ENCODE results near the gene TMEM220. TPM values are rescaled to one million over a fixed set of nuclear protein-coding genes. Genes with fewer than 3 reads are reported as not detected.

Gene TMEM220
- total RNA-seq, 3 donors from 2014 or later (not counting 1 experiment from before 2014, with no cell fraction given): 0.97 to 2.2 (median 1.4) TPM

- TF ChIP-seq CTCF (IDR thresholded peaks at IDR 0.05): no peak
- H3K4me1 Mint-ChIP-seq: peaks cover 0 to 5% of the 10 kb centered on the region in 2 donors
These were observed 5.2 kb downstream of the TMEM220 start for GRCh38 chr17:10724546-10725195.

GRCh38 chr17:10718547-10718946 lies 11.3 kb downstream of the TMEM220 start:
- Histone ChIP-seq H3K4me3 (ENCODE audit: low read length) (no peak overlapping the region), H3K27me3 (ENCODE audit: control insufficient read depth, insufficient read depth, low read length) (no peaks in the 10 kb centered on the region), H3K27ac (ENCODE audit: low read length) (no peak overlapping the region), H3K4me1 (ENCODE audit: control insufficient read depth, insufficient read depth, low read length) (no peaks in the 10 kb centered on the region), H3K9me3 (ENCODE audit: control insufficient read depth, insufficient read depth, low read length) (no peaks in the 10 kb centered on the region), H3K36me3 (ENCODE audit: control insufficient read depth, insufficient read depth, low read length) (peaks cover 3% of the 10 kb centered on the region)
- Mint-ChIP-seq H3K9me3 (no peaks in the 10 kb centered on the region), H3K27ac (no peak overlapping the region), H3K4me3 (no peak overlapping the region), H3K27me3 (ENCODE audit: low read depth in 2 of 2) (no peaks in the 10 kb centered on the region), H3K4me1 (no peaks in the 10 kb centered on the region), H3K36me3 (no peaks in the 10 kb centered on the region)
- no CpG with 5 or more reads among the region's 1 CpG for WGBS (ENCODE audit: insufficient coverage)
- no peak for ATAC-seq
- no peak for TF ChIP-seq CTCF (IDR thresholded peaks at IDR 0.05)
- intact Hi-C loops (cut with micrococcal nuclease): no loop called here
- DNase-seq: no peak

More at GRCh38 chr17:10724546-10725195, 5.2 kb downstream of the TMEM220 start:
- Histone ChIP-seq H3K4me1 (ENCODE audit: control insufficient read depth, insufficient read depth, low read length) (peaks cover 6% of the 10 kb centered on the region), H3K9me3 (ENCODE audit: control insufficient read depth, insufficient read depth, low read length) (no peaks in the 10 kb centered on the region), H3K36me3 (ENCODE audit: control insufficient read depth, insufficient read depth, low read length) (no peaks in the 10 kb centered on the region), H3K27ac (ENCODE audit: low read length) (no peak overlapping the region), H3K4me3 (ENCODE audit: low read length) (no peak overlapping the region), H3K27me3 (ENCODE audit: control insufficient read depth, insufficient read depth, low read length) (no peaks in the 10 kb centered on the region)
- Mint-ChIP-seq H3K9me3 (no peaks in the 10 kb centered on the region), H3K27ac (no peak overlapping the region), H3K4me3 (no peak overlapping the region), H3K36me3 (no peaks in the 10 kb centered on the region), H3K27me3 (ENCODE audit: low read depth in 2 of 2) (no peaks in the 10 kb centered on the region)
- intact Hi-C loops (cut with micrococcal nuclease): no loop called here
- 90% methylated on average over 8 of the region's 11 CpGs for WGBS (ENCODE audit: insufficient coverage)
- DNase-seq (no peak), ATAC-seq (no peak)

GRCh38 chr17:10716218-10716617 lies 13.6 kb downstream of the TMEM220 start:
- intact Hi-C loops (cut with micrococcal nuclease): no loop called here
- no peak for DNase-seq
- Mint-ChIP-seq H3K4me1 (no peaks in the 10 kb centered on the region), H3K27me3 (ENCODE audit: low read depth in 2 of 2) (no peaks in the 10 kb centered on the region), H3K36me3 (peaks cover 9% of the 10 kb centered on the region), H3K4me3 (no peak overlapping the region), H3K27ac (no peak overlapping the region), H3K9me3 (no peaks in the 10 kb centered on the region)
- no peak for ATAC-seq
- H3K4me1 ChIP-seq (ENCODE audit: control insufficient read depth, insufficient read depth, low read length): no peaks in the 10 kb centered on the region
- no peaks in the 10 kb centered on the region for H3K27me3 ChIP-seq (ENCODE audit: control insufficient read depth, insufficient read depth, low read length)
- H3K9me3 ChIP-seq (ENCODE audit: control insufficient read depth, insufficient read depth, low read length): no peaks in the 10 kb centered on the region
- WGBS (ENCODE audit: insufficient coverage): 95% methylated on average over 10 of the region's 10 CpGs
- H3K27ac ChIP-seq (ENCODE audit: low read length): no peak overlapping the region
- no peak overlapping the region for H3K4me3 ChIP-seq (ENCODE audit: low read length)
- TF ChIP-seq CTCF (IDR thresholded peaks at IDR 0.05): no peak
- H3K36me3 ChIP-seq (ENCODE audit: control insufficient read depth, insufficient read depth, low read length): peaks cover 20% of the 10 kb centered on the region

- peaks cover 14% of the 10 kb centered on the region for H3K36me3 Mint-ChIP-seq
- no peaks in the 10 kb centered on the region for H3K27me3 Mint-ChIP-seq (ENCODE audit: low read depth in 2 of 2)
- TF ChIP-seq CTCF (IDR thresholded peaks at IDR 0.05): no peak
- Histone ChIP-seq H3K36me3 (ENCODE audit: control insufficient read depth, insufficient read depth, low read length) (peaks cover 35% of the 10 kb centered on the region), H3K9me3 (ENCODE audit: control insufficient read depth, insufficient read depth, low read length) (no peaks in the 10 kb centered on the region), H3K27ac (ENCODE audit: low read length) (no peak overlapping the region), H3K4me3 (ENCODE audit: low read length) (no peak overlapping the region), H3K4me1 (ENCODE audit: control insufficient read depth, insufficient read depth, low read length) (no peaks in the 10 kb centered on the region), H3K27me3 (ENCODE audit: control insufficient read depth, insufficient read depth, low read length) (no peaks in the 10 kb centered on the region)
- DNase-seq: no peak
- H3K27ac Mint-ChIP-seq: no peak overlapping the region
- ATAC-seq: no peak
- intact Hi-C loops (cut with micrococcal nuclease): no loop called here
- WGBS (ENCODE audit: insufficient coverage): 92% methylated on average over 2 of the region's 2 CpGs
- H3K9me3 Mint-ChIP-seq: no peaks in the 10 kb centered on the region
- H3K4me1 Mint-ChIP-seq: peaks cover 0 to 5% of the 10 kb centered on the region in 2 donors
- H3K4me3 Mint-ChIP-seq: no peak overlapping the region
These were observed 16.5 kb downstream of the TMEM220 start for GRCh38 chr17:10713318-10713717.

Data from natural killer cell (primary cell).